GM21529 (cell line): ENCODE measurements around the gene TREML4.
"Not testable (repeated sequence)": the region's sequence is repeated elsewhere in the genome, so short reads cannot be mapped to it uniquely, and the experiment has no call there.

Experiments used
- ATAC-seq: cut with Tn5 transposase; IDR thresholded peaks from one replicate; pipeline ENCODE4 v1.9.1; 2021; ENCODE audit not compliant: unreplicated experiment

Gene TREML4, protein sequence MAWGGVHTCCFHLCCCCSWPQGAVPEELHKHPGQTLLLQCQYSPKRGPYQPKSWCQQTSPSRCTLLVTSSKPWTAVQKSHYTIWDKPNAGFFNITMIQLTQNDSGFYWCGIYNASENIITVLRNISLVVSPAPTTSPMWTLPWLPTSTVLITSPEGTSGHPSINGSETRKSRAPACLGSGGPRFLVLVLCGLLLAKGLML

DNA sequence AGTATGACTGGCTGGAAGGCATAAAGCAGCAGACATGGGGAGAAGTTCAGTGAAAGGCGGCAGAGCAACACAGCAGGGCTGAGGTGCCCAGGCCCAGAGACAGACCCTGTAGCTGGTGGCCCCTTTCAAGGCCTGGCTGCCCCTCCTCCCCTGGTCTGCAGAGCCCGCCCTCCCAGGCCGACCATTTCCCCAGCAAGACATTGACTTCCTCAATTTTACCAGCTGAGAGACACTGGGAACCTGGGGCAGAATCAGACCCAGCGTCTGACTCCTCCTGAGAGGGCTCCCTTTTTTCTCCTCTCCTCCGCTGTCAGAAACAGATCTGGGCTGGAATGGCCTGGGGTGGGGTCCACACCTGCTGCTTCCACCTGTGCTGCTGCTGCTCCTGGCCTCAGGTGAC lies at the start of gene TREML4:
TREML4 (plus strand) TSS at position 254 of the 400 bp plus-strand sequence; CDS start at position 333, 79 bp downstream.
- no peak for ATAC-seq

DNA sequence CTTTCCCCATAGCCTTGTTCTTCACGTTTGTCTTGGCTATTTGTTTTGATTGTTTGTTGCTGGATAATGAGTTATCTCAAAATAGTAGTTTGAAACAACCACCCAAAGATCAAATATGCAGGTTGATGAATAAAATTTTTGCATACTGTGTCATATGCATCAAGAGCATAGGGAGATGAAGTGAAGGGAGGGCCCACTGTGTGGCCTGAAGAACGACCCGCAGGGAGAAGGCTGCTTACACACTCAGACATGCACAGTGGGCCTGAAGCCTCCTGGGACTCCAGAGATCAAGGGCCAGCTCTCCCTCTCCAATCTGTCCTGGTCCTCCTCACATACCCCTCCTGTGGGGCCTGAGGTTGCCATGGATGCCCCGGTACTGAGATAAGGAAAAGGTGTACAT lies 49.0 kb upstream of the TREML4 start:
- no peak for ATAC-seq

DNA sequence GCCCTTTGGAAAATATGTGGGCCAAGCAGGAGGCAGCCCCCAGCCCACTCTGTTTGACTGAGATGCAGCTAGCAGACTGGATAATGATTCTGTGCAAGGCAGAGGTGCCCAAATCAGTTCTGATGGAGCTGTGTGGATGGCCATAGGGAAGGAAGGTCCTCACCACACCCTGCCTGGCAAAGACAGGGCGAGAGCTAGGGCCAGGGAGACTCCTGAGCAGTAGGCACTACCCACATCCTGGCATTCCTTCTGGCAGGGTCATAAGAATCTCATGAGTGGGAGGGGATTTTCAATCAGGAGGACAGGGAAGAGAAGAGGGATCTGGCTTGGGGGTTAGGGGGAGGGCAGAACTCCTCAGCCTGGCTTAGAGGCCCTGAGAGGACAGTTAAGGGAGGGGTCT lies 46.6 kb upstream of the TREML4 start:
- no peak for ATAC-seq

DNA sequence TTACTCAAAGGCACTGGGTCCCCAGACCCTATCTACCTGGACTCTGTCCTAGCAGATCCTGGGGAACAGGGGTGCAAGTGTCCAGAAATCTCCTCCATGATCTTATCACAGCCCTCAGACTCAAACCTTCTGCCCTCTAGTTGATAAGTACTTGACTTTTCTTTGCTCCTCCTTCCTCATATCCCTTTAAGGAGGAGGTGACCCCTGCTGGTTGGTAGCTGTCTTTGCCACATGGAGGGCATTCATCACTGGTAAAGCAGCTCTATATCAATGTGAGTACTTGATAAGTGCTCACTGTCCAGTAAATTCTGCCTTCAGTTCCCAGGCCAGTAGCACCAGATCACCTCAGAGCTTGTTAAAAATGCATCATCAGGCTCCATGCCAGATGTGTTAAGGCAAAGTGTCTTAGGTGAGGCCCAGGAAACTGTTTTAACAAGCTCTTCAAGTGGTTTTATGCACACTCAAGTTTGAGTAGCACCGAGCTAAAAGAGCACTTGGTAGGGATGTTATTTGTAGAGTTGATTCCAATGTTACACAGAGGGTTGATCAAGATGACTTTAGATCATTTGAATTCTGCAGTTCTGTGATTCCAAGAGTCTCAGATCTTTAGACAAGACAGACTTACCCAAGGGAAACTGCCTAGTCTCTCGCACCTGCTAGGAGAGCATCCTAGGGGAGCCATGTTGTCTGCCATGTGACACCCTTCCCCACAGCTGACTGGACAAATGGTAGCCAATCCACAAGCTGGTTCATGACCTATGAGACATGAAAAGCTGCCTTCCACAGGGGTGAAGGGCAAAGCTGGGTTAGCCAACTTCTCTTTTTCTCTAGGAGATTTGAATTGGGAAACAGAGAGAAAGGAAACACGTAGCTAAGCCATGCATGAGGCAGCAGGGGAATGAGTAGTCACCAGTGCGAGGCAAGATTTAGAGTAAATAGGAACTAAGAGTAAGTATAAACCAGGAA lies 45.8 kb upstream of the TREML4 start:
- peak; percentile 56 for ATAC-seq

DNA sequence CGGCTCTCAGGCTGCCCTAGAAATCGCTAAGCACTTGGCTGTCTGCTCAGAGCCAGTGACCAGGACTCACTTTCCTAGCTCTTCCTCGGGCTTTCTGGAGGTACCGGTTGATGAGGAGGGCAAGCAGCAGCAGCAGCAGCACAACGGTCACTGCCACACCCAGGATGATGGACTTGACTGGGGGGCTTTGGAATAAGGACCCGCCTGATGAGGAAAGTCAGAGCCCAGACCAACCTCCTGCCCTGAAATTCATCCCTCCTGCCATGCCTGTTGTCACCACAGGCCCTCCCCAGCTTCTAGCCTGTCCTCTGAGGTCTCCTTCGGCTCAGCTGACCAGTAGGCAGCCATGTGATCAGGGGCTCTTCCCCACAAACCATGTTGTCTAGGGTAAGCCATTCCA lies 43.4 kb upstream of the TREML4 start:
- no peak for ATAC-seq

DNA sequence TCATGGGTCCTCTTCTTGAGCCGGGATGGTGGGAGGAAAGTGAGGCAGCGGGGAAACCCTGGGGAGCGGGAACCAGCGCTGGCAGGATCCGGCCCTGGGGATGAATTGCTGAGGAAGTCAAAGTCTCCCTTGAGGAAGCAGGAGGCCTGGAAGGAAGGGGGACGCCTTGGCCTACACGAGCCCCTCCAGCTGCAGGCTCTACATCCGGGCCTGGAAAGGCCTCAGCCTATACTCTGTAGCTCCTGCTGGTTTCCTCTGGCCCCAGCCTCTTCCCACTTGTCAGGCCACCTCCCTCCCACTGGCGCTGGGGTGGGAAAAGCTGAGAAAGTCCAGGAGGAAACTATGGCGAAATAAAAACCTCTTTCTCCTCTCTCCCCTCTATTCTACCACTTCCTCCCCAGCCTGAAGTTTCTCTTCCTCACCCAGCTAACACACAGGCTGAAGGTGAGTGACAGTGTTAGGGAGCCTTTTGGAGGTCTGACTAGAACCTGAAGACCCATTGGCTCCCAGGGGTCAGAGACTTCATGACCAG lies 42.1 kb upstream of the TREML4 start:
- ATAC-seq = no peak

DNA sequence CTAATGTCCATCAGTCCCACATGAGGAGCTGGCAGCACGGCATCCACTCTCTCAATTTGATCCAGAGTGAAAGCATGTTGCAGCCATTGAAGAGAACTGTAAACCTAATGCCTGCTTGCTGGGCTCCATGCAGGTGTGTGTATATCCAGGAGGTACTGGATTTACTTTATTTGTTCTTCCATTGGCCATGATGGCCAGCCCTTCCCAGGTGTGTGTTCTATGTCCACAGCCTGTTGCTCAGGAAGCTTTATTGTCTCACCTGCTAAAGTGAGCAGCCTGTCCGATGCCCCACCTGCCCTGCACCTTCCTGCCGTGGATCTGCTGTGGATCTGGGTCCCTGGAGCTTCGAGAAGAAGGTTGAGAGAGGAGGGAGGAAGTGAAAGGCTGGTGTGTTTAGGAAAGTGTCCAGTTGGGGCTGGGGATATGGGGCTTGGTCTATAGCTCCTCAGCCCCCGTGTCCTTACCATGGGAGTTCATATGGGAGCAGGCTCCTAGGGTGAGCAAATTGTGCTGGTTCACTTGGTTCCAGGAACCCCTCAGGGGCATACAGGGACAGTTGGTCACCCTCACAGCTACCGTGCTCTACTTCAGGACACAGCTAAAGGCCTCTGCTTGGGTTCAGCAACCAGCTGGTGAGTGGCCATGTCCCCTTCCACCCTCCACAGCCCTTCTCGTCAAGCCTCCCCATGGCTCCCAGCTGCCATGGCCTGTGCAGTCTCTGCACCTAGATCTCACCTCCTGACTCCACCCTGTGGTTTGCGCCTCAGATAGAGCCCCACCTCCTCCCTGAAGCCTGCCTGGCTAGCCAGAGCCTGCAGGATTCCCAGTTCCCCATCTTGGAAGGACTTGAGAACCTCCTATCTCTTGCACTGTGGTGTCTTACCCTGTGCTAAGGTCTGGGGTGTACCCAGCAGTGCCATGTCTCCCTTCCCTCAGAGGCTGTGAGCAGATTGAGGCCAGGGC lies 39.9 kb upstream of the TREML4 start:
- ATAC-seq = no peak

DNA sequence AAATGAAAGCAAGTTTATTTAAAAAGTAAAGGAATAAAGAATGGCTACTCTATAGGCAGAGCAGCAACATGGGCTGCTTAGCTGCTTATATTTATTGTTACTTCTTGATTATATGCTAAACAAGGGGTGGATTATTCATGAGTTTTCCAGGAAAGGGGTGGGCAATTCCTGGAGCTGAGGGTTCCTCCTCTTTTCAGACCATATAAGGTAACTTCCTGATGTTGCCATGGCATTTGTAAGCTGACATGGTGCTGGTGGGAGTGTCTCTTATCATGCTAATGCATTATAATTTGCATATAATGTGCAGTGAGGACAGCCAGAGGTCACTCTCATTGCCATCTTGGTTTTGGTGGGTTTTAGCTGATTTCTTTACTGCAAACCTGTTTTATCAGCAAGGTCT lies 39.1 kb upstream of the TREML4 start:
- ATAC-seq = not testable (repeated sequence)

DNA sequence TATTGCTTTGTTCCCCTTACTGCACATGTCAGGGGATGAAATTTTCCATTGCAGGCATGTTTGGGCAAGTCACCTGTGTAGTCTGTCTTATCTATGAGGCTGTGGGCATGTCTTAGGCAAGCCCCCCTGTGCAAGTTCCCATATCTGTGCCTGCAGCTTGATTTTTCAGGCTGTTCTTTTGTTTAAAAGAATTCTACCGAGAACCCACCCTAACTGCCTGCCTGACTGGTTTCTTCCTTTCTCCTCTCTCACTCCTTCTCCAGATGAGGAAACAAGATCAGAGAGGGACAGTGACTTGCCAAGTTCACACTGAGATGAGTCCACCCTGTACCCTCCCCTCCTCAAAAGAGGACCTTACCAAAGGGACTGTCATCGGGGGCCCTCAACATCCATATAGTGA lies 38.2 kb upstream of the TREML4 start:
- no peak for ATAC-seq

DNA sequence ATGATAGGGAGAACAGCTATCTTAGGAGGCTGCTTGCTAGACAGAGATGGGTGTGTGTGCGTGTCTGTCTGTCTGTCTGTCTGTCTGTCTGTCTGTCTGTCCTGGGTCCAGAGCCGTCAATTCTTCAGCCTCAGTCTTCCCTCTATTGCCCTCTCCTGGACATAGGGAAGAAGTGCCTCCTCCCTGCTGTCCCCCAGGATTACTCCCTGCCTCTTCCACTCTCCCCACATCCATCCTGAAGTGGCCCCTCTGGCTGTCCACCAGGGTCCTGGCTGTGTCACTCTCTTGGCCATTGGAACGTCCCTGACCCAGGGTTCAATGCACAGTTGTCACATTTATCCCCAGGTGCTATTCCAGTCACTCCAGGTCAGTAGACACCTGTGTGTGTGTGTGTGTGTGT lies 37.4 kb upstream of the TREML4 start:
- no peak for ATAC-seq

DNA sequence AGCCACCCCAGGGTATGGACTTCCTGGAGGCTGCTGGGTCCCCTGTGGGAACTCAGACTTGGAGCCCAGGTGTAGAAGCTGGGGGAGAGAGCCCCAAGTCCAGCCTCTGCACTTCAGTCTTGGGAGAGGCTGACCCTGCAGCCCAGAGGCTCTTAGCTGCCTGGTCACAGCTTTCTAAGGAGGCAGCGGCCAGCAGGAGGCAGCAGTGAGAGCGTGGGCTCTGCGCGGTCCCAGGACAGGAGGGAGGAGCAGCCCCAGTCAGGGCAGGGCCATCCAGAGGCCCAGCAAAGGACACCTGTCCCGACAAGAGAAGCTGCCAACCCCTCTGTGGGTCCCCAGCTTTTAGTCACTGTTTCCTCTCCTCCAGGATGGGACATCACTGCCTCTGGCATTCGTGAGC lies 36.6 kb upstream of the TREML4 start:
- no peak for ATAC-seq

DNA sequence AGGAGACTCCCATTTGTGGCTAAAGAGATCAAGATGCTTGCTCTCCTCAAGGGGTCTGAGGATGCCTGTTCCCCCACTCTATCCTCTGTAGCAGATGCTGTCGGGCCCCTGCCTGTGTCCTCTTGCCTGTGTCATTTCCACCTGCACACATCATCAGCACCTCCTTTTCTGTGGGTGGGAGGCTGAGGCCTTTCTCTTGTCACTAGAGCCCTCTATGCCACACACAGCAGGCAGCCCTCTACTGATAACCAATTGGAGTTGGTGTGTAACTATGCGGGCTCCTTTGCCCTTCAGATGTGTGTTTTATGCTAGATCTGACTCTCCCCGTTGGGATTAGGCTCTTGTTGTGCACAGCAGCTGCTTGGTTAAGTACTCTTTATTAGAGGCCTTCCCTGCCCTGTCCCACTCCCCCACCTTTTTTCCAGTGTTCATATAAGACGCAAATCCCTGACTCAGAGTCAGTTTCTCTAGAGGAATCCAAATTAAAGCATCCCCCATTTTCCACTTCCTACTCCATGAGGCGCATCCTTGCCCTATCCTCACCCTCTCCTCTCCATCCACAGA lies 34.9 kb upstream of the TREML4 start:
- no peak for ATAC-seq

DNA sequence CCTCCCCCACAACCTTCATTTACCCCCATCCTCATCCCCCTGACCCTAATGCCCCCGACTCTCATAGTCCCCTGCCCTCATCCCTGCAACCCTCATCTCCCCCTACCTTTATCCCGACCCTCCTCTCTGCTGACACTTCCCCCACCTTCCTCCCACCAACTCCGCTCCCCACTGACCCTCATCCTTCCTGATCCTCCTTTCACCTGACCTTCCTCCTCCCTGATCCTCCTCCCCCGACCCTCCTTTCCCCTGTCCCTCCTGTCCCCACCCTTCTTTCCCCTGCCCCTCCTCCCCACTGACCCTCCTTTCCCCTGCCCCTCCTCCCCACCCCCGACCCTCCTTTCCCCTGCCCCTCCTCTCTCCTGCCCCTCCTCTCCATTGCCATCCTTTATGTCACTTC lies 34.3 kb upstream of the TREML4 start:
- ATAC-seq = no peak

DNA sequence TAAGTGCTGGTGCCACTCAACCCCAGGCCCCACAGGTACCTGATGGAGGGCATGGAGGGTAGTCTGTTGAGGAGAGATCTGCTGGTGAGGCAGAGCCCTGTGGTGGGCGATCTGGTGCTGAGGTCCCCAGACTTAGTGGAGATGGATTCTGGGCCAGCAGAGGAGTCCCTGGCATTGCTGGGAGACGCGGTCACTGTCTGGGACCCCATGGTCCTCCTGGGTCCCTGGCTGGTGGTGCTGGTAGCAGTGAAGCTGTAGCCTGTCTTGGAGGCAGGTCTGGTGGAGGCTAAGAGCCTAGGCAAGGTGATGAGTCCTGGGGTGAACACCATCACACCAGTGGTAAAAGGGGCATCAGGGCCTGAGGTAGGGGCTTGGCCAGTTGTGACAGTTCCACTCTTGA lies 33.8 kb upstream of the TREML4 start:
- no peak for ATAC-seq

DNA sequence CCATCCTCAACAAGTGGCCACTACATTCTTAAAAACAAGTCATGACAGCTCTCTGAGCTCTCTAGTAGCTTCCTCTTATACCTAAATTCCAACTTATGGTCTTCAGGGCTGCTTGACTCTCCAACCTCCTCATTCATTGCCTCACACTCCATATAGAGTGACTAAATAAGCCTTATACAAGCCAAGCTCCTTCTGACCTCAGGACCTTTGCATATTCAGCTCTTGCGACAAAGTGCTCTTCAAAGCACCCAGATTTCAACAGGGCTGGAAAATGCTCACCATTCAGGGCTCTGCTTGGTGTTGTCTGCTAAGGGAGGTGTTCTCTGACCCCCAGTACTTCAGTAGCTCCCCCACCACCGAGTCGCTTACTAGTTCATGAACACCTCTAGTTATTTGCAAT lies 30.9 kb upstream of the TREML4 start:
- no peak for ATAC-seq

DNA sequence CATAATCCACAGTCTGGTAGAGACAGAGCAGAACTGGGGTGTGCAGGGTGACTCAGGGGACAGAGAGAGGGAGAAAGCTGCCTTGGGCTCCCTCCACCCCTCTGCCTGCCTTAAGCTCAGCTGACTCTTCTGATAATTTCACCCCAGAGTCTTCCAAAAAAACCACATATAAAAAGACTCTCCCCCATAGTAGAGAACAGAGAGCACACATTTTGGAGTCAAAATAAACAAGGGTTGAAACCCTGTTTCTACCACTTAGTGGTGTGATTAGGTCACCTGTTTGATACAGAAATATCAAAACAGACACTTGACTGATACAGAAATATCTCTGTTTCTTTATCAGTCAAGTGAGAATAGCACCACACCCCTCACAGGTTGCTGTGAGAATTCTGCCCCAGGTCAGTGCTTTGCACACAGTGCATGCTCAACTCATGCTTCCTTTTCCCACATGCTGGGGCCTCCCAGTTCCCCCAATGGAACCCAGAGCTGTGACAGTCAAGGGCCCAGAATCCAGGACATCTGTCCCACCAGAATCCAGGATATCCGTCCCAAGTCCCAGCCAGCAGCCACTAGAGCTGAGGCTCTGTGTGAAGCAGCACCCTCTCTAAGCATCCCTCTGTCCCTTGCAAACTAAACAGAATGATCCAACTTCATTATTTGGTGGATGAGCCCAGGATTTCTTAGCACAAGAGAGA lies 28.4 kb upstream of the TREML4 start:
- peak; percentile 73 for ATAC-seq

DNA sequence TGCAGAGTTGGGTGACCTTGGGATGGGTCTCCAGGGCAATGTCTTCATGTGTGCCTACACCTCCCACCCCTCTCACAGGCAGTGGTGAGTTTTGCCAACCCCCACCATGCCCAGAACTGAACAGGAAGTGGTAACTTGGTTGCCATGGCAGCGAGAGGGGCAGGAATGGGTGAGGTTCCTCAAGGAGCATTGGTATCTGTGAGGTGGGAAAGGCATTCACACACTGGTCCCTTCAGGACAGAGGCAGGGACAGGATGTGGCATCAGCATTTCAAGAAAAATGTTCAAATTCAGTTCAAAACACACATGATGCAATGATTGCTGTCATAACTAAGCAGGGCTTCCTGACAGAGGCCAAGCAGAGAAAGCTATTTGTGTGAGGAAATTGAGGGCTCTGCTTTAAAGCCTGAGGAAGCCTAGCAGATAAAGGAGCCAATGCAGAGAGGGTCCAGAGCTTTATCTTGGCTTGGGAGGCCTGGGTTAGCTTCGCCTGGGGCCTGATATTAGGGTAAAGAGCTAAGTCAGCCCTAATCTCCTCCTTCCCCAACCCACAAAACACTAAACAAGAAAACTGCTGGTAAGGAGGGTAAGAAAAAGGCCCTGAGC lies 27.8 kb upstream of the TREML4 start:
- ATAC-seq = peak; percentile 35

DNA sequence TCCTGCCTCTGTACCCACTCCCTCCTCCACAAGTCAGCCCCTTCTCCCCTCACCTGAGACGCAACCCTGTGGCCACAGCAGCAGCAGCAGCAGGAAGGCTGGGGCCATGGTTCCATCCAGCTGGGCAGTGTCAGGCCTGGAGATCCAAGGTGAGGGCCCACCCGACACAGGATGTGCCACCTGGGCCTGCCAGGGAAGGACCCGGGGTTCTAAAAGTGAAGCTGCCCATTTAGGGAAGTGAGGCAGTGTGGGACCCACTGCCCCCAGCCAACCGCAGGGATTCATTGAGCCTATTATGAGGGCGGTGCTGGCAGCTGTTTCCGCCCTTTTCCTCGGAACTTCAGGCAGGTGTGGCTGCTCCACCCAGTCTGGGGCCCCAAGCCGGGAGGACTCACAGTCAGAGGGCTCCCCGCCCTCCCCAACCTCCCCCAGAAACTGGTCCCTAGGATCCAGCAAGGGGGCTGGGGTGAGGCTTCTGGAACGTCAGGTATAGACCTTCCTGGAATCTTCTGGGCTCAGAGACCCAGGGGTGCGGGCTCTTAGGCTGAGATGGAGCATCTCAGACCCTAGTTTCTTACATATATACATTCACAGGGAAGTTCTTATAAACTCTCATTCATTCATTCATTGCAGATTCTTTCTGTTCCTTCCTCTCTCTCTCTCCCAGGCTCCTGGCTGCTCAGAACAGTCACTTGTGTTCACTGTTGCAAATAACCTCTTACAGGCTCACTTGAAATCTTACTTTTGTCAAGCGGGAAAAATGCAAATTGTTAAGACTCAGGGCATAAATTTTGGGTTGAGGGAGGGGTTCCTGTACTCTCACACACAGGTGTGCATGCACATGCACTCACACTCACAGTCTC lies 27.0 kb upstream of the TREML4 start, which contains the start of gene TREML2:
TREML2 (minus strand) TSS at position 249 of the 863 bp plus-strand sequence; CDS start at position 108, 141 bp downstream.
- ATAC-seq = no peak

DNA sequence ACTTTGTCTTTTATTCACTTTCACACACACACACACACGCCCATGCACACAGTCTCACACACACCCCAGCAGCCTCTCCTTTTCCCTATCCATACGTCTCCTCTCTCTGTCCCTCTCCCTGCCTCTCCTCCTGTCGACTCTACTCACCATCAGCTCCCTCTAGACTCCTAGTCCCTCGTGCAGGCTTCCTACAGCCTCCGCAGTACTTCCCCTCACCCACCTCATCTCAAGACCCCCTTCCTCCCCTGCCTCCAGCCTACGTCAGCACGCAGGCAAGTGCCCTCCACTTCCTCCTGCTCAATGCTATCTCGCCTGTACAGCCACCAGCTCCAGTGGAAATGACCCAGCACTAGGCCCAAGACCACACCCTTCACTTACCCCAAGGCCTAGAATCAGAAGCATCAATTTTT lies 26.4 kb upstream of the TREML4 start:
- ATAC-seq = no peak
